ENCODE measurements around the gene NGF.

The NGF gene

GRCh38 chr1:115240297-115240696 lies 97.8 kb downstream of the NGF start:
- Histone ChIP-seq H3K4me1 (ENCODE audit: control extremely low read depth in 1 of 4, control insufficient read depth in 4 of 4, insufficient read depth in 4 of 4, low read length in 3 of 4) (no peaks in the 10 kb centered on the region), H3K27me3 (replicated peaks in 2 of 5; ENCODE audit: control insufficient read depth in 4 of 5, insufficient read depth in 5 of 5, low read length in 4 of 5) (peaks cover 0 to 2% (median 0%) of the 10 kb centered on the region in 5 experiments), H3K27ac (ENCODE audit: insufficient read depth in 1 of 2, low read depth in 1 of 2, low read length in 2 of 2, poor library complexity in 1 of 2, severe bottlenecking in 2 of 2) (no peak overlapping the region), H3K4me3 (ENCODE audit: control insufficient read depth in 1 of 7, extremely low read depth in 1 of 7, insufficient read depth in 4 of 7, low read depth in 2 of 7, low read length in 6 of 7) (no peak overlapping the region), H3K36me3 (ENCODE audit: control insufficient read depth in 4 of 4, insufficient read depth in 4 of 4, low read length in 3 of 4) (no peaks in the 10 kb centered on the region), H3K9me3 (ENCODE audit: control extremely low read depth in 1 of 5, control insufficient read depth in 4 of 5, insufficient read depth in 2 of 5, low read depth in 1 of 5, low read length in 4 of 5) (peaks cover 0 to 4% (median 1%) of the 10 kb centered on the region in 5 experiments)
- no peak for DNase-seq
- ChIA-PET CTCF (no interaction called here), POLR2A (no interaction called here)
- no CpG with 5 or more reads among the region's 3 CpGs for WGBS (ENCODE audit: insufficient coverage)

- Histone ChIP-seq H3K27me3 (replicated peaks in 2 of 5; ENCODE audit: control insufficient read depth in 4 of 5, insufficient read depth in 5 of 5, low read length in 4 of 5) (peaks cover 0 to 2% (median 0%) of the 10 kb centered on the region in 5 experiments), H3K27ac (ENCODE audit: insufficient read depth in 1 of 2, low read depth in 1 of 2, low read length in 2 of 2, poor library complexity in 1 of 2, severe bottlenecking in 2 of 2) (no peak overlapping the region), H3K9me3 (ENCODE audit: control extremely low read depth in 1 of 5, control insufficient read depth in 4 of 5, insufficient read depth in 2 of 5, low read depth in 1 of 5, low read length in 4 of 5) (peaks cover 0 to 4% (median 0%) of the 10 kb centered on the region in 5 experiments), H3K4me1 (ENCODE audit: control extremely low read depth in 1 of 4, control insufficient read depth in 4 of 4, insufficient read depth in 4 of 4, low read length in 3 of 4) (no peaks in the 10 kb centered on the region), H3K36me3 (ENCODE audit: control insufficient read depth in 4 of 4, insufficient read depth in 4 of 4, low read length in 3 of 4) (no peaks in the 10 kb centered on the region), H3K4me3 (ENCODE audit: control insufficient read depth in 1 of 7, extremely low read depth in 1 of 7, insufficient read depth in 4 of 7, low read depth in 2 of 7, low read length in 6 of 7) (no peak overlapping the region)
- ChIA-PET CTCF (no interaction called here), POLR2A (no interaction called here)
- WGBS (ENCODE audit: insufficient coverage) = 100% methylated on average over 1 of the region's 1 CpG
- DNase-seq = no peak
Observed at GRCh38 chr1:115239426-115239825, 98.6 kb downstream of the NGF start.

GRCh38 chr1:115239148-115239422 lies 99.0 kb downstream of the NGF start:
- Histone ChIP-seq H3K36me3 (ENCODE audit: control insufficient read depth in 4 of 4, insufficient read depth in 4 of 4, low read length in 3 of 4) (no peaks in the 10 kb centered on the region), H3K27ac (ENCODE audit: insufficient read depth in 1 of 2, low read depth in 1 of 2, low read length in 2 of 2, poor library complexity in 1 of 2, severe bottlenecking in 2 of 2) (no peak overlapping the region), H3K4me3 (ENCODE audit: control insufficient read depth in 1 of 7, extremely low read depth in 1 of 7, insufficient read depth in 4 of 7, low read depth in 2 of 7, low read length in 6 of 7) (no peak overlapping the region), H3K4me1 (ENCODE audit: control extremely low read depth in 1 of 4, control insufficient read depth in 4 of 4, insufficient read depth in 4 of 4, low read length in 3 of 4) (no peaks in the 10 kb centered on the region), H3K9me3 (ENCODE audit: control extremely low read depth in 1 of 5, control insufficient read depth in 4 of 5, insufficient read depth in 2 of 5, low read depth in 1 of 5, low read length in 4 of 5) (peaks cover 0 to 4% (median 0%) of the 10 kb centered on the region in 5 experiments), H3K27me3 (replicated peaks in 2 of 5; ENCODE audit: control insufficient read depth in 4 of 5, insufficient read depth in 5 of 5, low read length in 4 of 5) (peaks cover 0 to 2% (median 0%) of the 10 kb centered on the region in 5 experiments)
- POLR2A ChIA-PET = no interaction called here
- CTCF ChIA-PET = interaction anchor here (0.7 kb wide), 1 partner anchor 111 kb away, joined by 3 read pairs; no protein-coding TSS in a partner anchor
- DNase-seq = no peak

GRCh38 chr1:115238336-115239147 lies 99.5 kb downstream of the NGF start:
- Histone ChIP-seq H3K36me3 (ENCODE audit: control insufficient read depth in 4 of 4, insufficient read depth in 4 of 4, low read length in 3 of 4) (no peaks in the 10 kb centered on the region), H3K27ac (ENCODE audit: insufficient read depth in 1 of 2, low read depth in 1 of 2, low read length in 2 of 2, poor library complexity in 1 of 2, severe bottlenecking in 2 of 2) (no peak overlapping the region), H3K4me1 (ENCODE audit: control extremely low read depth in 1 of 4, control insufficient read depth in 4 of 4, insufficient read depth in 4 of 4, low read length in 3 of 4) (no peaks in the 10 kb centered on the region), H3K9me3 (ENCODE audit: control extremely low read depth in 1 of 5, control insufficient read depth in 4 of 5, insufficient read depth in 2 of 5, low read depth in 1 of 5, low read length in 4 of 5) (peaks cover 0 to 4% (median 0%) of the 10 kb centered on the region in 5 experiments), H3K4me3 (ENCODE audit: control insufficient read depth in 1 of 7, extremely low read depth in 1 of 7, insufficient read depth in 4 of 7, low read depth in 2 of 7, low read length in 6 of 7) (no peak overlapping the region), H3K27me3 (replicated peaks in 2 of 5; ENCODE audit: control insufficient read depth in 4 of 5, insufficient read depth in 5 of 5, low read length in 4 of 5) (peaks cover 0 to 2% (median 0%) of the 10 kb centered on the region in 5 experiments)
- ChIA-PET CTCF (interaction anchor here (0.7 kb wide), 1 partner anchor 111 kb away, joined by 3 read pairs; no protein-coding TSS in a partner anchor), POLR2A (no interaction called here)
- 100% methylated on average over 1 of the region's 5 CpGs for WGBS (ENCODE audit: insufficient coverage)
- no peak for DNase-seq

GRCh38 chr1:115237507-115237906 lies 100.5 kb downstream of the NGF start:
- Histone ChIP-seq H3K36me3 (ENCODE audit: control insufficient read depth in 4 of 4, insufficient read depth in 4 of 4, low read length in 3 of 4) (no peaks in the 10 kb centered on the region), H3K4me3 (ENCODE audit: control insufficient read depth in 1 of 7, extremely low read depth in 1 of 7, insufficient read depth in 4 of 7, low read depth in 2 of 7, low read length in 6 of 7) (no peak overlapping the region), H3K4me1 (ENCODE audit: control extremely low read depth in 1 of 4, control insufficient read depth in 4 of 4, insufficient read depth in 4 of 4, low read length in 3 of 4) (no peaks in the 10 kb centered on the region), H3K9me3 (ENCODE audit: control extremely low read depth in 1 of 5, control insufficient read depth in 4 of 5, insufficient read depth in 2 of 5, low read depth in 1 of 5, low read length in 4 of 5) (peaks cover 0 to 1% (median 0%) of the 10 kb centered on the region in 5 experiments), H3K27ac (ENCODE audit: insufficient read depth in 1 of 2, low read depth in 1 of 2, low read length in 2 of 2, poor library complexity in 1 of 2, severe bottlenecking in 2 of 2) (no peak overlapping the region), H3K27me3 (replicated peaks in 2 of 5; ENCODE audit: control insufficient read depth in 4 of 5, insufficient read depth in 5 of 5, low read length in 4 of 5) (peaks cover 0 to 1% (median 0%) of the 10 kb centered on the region in 5 experiments)
- 98% methylated on average over 5 of the region's 5 CpGs for WGBS (ENCODE audit: insufficient coverage)
- ChIA-PET POLR2A (no interaction called here), CTCF (no interaction called here)
- no peak for DNase-seq

- Histone ChIP-seq H3K9me3 (ENCODE audit: control extremely low read depth in 1 of 5, control insufficient read depth in 4 of 5, insufficient read depth in 2 of 5, low read depth in 1 of 5, low read length in 4 of 5) (peaks cover 0 to 1% (median 0%) of the 10 kb centered on the region in 5 experiments), H3K4me1 (ENCODE audit: control extremely low read depth in 1 of 4, control insufficient read depth in 4 of 4, insufficient read depth in 4 of 4, low read length in 3 of 4) (no peaks in the 10 kb centered on the region), H3K27me3 (replicated peaks in 2 of 5; ENCODE audit: control insufficient read depth in 4 of 5, insufficient read depth in 5 of 5, low read length in 4 of 5) (no peaks in the 10 kb centered on the region), H3K27ac (ENCODE audit: insufficient read depth in 1 of 2, low read depth in 1 of 2, low read length in 2 of 2, poor library complexity in 1 of 2, severe bottlenecking in 2 of 2) (no peak overlapping the region), H3K36me3 (ENCODE audit: control insufficient read depth in 4 of 4, insufficient read depth in 4 of 4, low read length in 3 of 4) (no peaks in the 10 kb centered on the region), H3K4me3 (ENCODE audit: control insufficient read depth in 1 of 7, extremely low read depth in 1 of 7, insufficient read depth in 4 of 7, low read depth in 2 of 7, low read length in 6 of 7) (no peak overlapping the region)
- POLR2A ChIA-PET = no interaction called here
- WGBS (ENCODE audit: insufficient coverage) = 95% methylated on average over 4 of the region's 4 CpGs
- CTCF ChIA-PET = no interaction called here
- no peak for DNase-seq
Observed at GRCh38 chr1:115237023-115237422, 101.0 kb downstream of the NGF start.
